HepG2 (cell line): ENCODE measurements around the gene ABI3. TPM values are rescaled to one million over a fixed set of nuclear protein-coding genes. Genes with fewer than 3 reads are reported as not detected.

Source experiments
- AKAP8 ChIP-seq: sonication (generic); formaldehyde crosslinking; IDR thresholded peaks from 2 replicates; pipeline ENCODE4 v1.5.1; 2020; ENCODE audit warnings: mild to moderate bottlenecking, missing genetic modification reagents
- ARNTL ChIP-seq: sonication (generic); formaldehyde crosslinking; IDR thresholded peaks from 2 replicates; pipeline ENCODE4 v1.4.0; 2020; ENCODE audit warnings: mild to moderate bottlenecking, missing genetic modification reagents
- ASH2L ChIP-seq: fragments of 300-600, 200-600 bp; sonication (generic); IDR thresholded peaks from 2 replicates; pipeline ENCODE4 v1.7.0; 2017; ENCODE audit warnings: low read depth, mild to moderate bottlenecking, moderate library complexity, mixed read lengths, low read length; ENCODE audit not compliant: insufficient read length
- MIXL1 ChIP-seq: IDR thresholded peaks from 2 replicates; pipeline ENCODE4 v1.6.1; 2016
- NFE2L2 ChIP-seq: fragments of 150-350 bp; IDR thresholded peaks from 2 replicates; pipeline ENCODE4 v1.6.1; 2014; ENCODE audit warnings: low read length
- NFYB ChIP-seq: sonication (generic); formaldehyde crosslinking; IDR thresholded peaks from 2 replicates; pipeline ENCODE4 v1.4.0; 2020; ENCODE audit warnings: missing genetic modification reagents
- RAD21 ChIP-seq: fragments of 450-650 bp; formaldehyde crosslinking; IDR thresholded peaks from 2 replicates; pipeline ENCODE4 v1.5.0; 2020; ENCODE audit warnings: mild to moderate bottlenecking
- TCF7L2 ChIP-seq: IDR thresholded peaks from 2 replicates; pipeline ENCODE4 v1.6.1; 2011; ENCODE audit warnings: mild to moderate bottlenecking, low read depth, low read length, moderate library complexity
- ZNF616 ChIP-seq: sonication (generic); formaldehyde crosslinking; IDR thresholded peaks from 2 replicates; pipeline ENCODE4 v1.5.0; 2020; ENCODE audit warnings: low read depth, mild to moderate bottlenecking, missing genetic modification reagents
- ZNF678 ChIP-seq: sonication (generic); formaldehyde crosslinking; IDR thresholded peaks from 2 replicates; pipeline ENCODE4 v1.4.0; 2020; ENCODE audit warnings: mild to moderate bottlenecking, missing genetic modification reagents
- polyA plus RNA-seq, 8 experiments: library from polyadenylated mRNA; depleted of rRNA in 3 of 8; stranded (reverse) in 7 of 8; unstranded in 1 of 8; fragments of >200 nt; fragmentation: Illumina TruSeq in 4 of 8; extraction: Trizol in 4 of 8; gene quantifications; 2 replicates each; pipeline versions ENCODE4 v1.2.1 to v1.2.3, GENCODE V29; 2011 to 2016; ENCODE audit warnings: low read depth in 4 of 8, missing spikeins in 1 of 8, mixed read lengths in 1 of 8; ENCODE audit not compliant: insufficient read depth in 1 of 8
- total RNA-seq, 5 experiments: library from RNA; depleted of rRNA; stranded (reverse); fragments of >200 nt; fragmentation: Illumina TruSeq; extraction: Trizol; gene quantifications; 2 replicates each; pipeline ENCODE4 v1.2.3, GENCODE V29; 2016; ENCODE audit warnings: low read depth in 1 of 5
- TF ChIP-seq, protein P1 (sequence below): sonication (generic); formaldehyde crosslinking; IDR thresholded peaks from 2 replicates; pipeline ENCODE4 v1.4.0; 2020; ENCODE audit warnings: missing genetic modification reagents, borderline replicate concordance
- TF ChIP-seq, protein P2 (sequence below): sonication (generic); formaldehyde crosslinking; IDR thresholded peaks from 2 replicates; pipeline ENCODE4 v1.4.0; 2020; ENCODE audit warnings: mild to moderate bottlenecking, missing genetic modification reagents, borderline replicate concordance
- TF ChIP-seq, protein P3 (sequence below): IDR thresholded peaks from 2 replicates; pipeline ENCODE4 v1.6.1; 2016
- TF ChIP-seq, protein P4 (sequence below): sonication (generic); formaldehyde crosslinking; IDR thresholded peaks from 2 replicates; pipeline ENCODE4 v1.4.0; 2020; ENCODE audit warnings: missing genetic modification reagents
- TF ChIP-seq, protein P5 (sequence below): sonication (generic); formaldehyde crosslinking; IDR thresholded peaks from 2 replicates; pipeline ENCODE4 v1.5.1; 2020; ENCODE audit warnings: mild to moderate bottlenecking, missing genetic modification reagents, moderate library complexity
- TF ChIP-seq, protein P6 (sequence below): conservative IDR thresholded peaks from 2 replicates; pipeline ENCODE4 v1.6.1; 2018; ENCODE audit warnings: missing genetic modification reagents

ABI3 gene
- total and polyA plus RNA-seq, 2 of the 13 experiments (the other 11 are each of a cell fraction or from before 2014, with no cell fraction given), result not detected

DNA sequence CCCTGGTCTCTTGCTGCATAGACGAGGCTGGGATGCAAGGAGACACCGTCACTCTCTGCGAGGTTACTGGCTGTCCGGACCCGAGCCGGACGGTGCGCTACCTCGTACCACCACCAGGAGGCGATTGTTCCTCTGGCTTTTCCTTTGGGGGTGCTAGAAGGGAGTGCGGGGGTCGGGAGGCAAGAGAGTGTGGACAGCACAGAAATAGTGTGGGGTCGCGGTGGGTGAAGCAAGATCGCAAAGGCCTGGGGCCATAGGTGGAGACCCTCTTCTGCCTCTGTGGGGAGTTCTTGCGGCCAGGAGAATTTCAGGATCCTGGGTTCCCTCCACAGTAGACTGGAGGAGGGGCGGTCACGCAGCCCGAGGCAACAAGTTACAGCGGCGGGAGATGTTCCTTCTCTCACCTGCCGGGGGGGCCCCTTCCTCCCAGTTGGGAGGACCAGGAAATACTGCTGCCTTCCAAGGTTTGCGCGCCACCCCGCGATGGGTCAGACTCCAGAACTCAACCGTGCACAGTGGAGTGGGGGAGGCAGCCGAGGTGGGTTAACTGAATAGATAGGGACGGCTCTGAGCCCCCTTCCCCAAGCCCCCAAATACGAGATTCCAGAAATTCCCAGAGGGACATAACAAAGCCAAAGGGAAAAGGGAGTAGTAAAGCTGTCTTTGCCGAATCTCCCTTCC lies 13.2 kb downstream of the ABI3 start (continued):
- TF ChIP-seq, protein P1, sequence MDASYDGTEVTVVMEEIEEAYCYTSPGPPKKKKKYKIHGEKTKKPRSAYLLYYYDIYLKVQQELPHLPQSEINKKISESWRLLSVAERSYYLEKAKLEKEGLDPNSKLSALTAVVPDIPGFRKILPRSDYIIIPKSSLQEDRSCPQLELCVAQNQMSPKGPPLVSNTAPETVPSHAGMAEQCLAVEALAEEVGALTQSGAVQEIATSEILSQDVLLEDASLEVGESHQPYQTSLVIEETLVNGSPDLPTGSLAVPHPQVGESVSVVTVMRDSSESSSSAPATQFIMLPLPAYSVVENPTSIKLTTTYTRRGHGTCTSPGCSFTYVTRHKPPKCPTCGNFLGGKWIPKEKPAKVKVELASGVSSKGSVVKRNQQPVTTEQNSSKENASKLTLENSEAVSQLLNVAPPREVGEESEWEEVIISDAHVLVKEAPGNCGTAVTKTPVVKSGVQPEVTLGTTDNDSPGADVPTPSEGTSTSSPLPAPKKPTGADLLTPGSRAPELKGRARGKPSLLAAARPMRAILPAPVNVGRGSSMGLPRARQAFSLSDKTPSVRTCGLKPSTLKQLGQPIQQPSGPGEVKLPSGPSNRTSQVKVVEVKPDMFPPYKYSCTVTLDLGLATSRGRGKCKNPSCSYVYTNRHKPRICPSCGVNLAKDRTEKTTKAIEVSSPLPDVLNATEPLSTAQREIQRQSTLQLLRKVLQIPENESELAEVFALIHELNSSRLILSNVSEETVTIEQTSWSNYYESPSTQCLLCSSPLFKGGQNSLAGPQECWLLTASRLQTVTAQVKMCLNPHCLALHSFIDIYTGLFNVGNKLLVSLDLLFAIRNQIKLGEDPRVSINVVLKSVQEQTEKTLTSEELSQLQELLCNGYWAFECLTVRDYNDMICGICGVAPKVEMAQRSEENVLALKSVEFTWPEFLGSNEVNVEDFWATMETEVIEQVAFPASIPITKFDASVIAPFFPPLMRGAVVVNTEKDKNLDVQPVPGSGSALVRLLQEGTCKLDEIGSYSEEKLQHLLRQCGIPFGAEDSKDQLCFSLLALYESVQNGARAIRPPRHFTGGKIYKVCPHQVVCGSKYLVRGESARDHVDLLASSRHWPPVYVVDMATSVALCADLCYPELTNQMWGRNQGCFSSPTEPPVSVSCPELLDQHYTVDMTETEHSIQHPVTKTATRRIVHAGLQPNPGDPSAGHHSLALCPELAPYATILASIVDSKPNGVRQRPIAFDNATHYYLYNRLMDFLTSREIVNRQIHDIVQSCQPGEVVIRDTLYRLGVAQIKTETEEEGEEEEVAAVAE (CRISPR knock-in tag), result no peak
- TF ChIP-seq ZNF678 (CRISPR knock-in tag) (no peak), NFE2L2 (no peak), AKAP8 (no peak), NFYB (CRISPR knock-in tag) (no peak), ZNF616 (CRISPR knock-in tag) (no peak), TCF7L2 (no peak), ARNTL (CRISPR knock-in tag) (no peak), ASH2L (no peak), RAD21 (peak; percentile 38), MIXL1 (CRISPR knock-in tag) (no peak)
- TF ChIP-seq, protein P2, sequence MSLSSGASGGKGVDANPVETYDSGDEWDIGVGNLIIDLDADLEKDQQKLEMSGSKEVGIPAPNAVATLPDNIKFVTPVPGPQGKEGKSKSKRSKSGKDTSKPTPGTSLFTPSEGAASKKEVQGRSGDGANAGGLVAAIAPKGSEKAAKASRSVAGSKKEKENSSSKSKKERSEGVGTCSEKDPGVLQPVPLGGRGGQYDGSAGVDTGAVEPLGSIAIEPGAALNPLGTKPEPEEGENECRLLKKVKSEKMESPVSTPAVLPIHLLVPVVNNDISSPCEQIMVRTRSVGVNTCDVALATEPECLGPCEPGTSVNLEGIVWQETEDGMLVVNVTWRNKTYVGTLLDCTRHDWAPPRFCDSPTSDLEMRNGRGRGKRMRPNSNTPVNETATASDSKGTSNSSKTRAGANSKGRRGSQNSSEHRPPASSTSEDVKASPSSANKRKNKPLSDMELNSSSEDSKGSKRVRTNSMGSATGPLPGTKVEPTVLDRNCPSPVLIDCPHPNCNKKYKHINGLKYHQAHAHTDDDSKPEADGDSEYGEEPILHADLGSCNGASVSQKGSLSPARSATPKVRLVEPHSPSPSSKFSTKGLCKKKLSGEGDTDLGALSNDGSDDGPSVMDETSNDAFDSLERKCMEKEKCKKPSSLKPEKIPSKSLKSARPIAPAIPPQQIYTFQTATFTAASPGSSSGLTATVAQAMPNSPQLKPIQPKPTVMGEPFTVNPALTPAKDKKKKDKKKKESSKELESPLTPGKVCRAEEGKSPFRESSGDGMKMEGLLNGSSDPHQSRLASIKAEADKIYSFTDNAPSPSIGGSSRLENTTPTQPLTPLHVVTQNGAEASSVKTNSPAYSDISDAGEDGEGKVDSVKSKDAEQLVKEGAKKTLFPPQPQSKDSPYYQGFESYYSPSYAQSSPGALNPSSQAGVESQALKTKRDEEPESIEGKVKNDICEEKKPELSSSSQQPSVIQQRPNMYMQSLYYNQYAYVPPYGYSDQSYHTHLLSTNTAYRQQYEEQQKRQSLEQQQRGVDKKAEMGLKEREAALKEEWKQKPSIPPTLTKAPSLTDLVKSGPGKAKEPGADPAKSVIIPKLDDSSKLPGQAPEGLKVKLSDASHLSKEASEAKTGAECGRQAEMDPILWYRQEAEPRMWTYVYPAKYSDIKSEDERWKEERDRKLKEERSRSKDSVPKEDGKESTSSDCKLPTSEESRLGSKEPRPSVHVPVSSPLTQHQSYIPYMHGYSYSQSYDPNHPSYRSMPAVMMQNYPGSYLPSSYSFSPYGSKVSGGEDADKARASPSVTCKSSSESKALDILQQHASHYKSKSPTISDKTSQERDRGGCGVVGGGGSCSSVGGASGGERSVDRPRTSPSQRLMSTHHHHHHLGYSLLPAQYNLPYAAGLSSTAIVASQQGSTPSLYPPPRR (CRISPR knock-in tag), result no peak
- TF ChIP-seq, protein P3, sequence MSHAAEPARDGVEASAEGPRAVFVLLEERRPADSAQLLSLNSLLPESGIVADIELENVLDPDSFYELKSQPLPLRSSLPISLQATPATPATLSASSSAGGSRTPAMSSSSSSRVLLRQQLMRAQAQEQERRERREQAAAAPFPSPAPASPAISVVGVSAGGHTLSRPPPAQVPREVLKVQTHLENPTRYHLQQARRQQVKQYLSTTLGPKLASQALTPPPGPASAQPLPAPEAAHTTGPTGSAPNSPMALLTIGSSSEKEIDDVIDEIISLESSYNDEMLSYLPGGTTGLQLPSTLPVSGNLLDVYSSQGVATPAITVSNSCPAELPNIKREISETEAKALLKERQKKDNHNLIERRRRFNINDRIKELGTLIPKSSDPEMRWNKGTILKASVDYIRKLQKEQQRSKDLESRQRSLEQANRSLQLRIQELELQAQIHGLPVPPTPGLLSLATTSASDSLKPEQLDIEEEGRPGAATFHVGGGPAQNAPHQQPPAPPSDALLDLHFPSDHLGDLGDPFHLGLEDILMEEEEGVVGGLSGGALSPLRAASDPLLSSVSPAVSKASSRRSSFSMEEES (CRISPR knock-in tag), result no peak
- TF ChIP-seq, protein P4, sequence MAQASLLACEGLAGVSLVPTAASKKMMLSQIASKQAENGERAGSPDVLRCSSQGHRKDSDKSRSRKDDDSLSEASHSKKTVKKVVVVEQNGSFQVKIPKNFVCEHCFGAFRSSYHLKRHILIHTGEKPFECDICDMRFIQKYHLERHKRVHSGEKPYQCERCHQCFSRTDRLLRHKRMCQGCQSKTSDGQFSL (CRISPR knock-in tag), result peak; percentile 87; the same call in 1 of the 2 replicates
- TF ChIP-seq, protein P5, sequence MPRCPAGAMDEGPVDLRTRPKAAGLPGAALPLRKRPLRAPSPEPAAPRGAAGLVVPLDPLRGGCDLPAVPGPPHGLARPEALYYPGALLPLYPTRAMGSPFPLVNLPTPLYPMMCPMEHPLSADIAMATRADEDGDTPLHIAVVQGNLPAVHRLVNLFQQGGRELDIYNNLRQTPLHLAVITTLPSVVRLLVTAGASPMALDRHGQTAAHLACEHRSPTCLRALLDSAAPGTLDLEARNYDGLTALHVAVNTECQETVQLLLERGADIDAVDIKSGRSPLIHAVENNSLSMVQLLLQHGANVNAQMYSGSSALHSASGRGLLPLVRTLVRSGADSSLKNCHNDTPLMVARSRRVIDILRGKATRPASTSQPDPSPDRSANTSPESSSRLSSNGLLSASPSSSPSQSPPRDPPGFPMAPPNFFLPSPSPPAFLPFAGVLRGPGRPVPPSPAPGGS, result 0 out of 2 replicates have a peak, but pooled peaks have one; percentile 44
- TF ChIP-seq, protein P6, sequence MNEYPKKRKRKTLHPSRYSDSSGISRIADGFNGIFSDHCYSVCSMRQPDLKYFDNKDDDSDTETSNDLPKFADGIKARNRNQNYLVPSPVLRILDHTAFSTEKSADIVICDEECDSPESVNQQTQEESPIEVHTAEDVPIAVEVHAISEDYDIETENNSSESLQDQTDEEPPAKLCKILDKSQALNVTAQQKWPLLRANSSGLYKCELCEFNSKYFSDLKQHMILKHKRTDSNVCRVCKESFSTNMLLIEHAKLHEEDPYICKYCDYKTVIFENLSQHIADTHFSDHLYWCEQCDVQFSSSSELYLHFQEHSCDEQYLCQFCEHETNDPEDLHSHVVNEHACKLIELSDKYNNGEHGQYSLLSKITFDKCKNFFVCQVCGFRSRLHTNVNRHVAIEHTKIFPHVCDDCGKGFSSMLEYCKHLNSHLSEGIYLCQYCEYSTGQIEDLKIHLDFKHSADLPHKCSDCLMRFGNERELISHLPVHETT (CRISPR knock-in tag), result no peak
